HK-2 (cell line): Measurements from ENCODE around the gene SMURF2.
A peak's percentile ranks its signal among the peaks of the same experiment; 100 is the strongest.

Source experiments
- DNase-seq: peaks from one replicate; pipeline ENCODE4 v3.0.0-alpha.2; 2018; ENCODE audit not compliant: unreplicated experiment

Gene SMURF2

DNA sequence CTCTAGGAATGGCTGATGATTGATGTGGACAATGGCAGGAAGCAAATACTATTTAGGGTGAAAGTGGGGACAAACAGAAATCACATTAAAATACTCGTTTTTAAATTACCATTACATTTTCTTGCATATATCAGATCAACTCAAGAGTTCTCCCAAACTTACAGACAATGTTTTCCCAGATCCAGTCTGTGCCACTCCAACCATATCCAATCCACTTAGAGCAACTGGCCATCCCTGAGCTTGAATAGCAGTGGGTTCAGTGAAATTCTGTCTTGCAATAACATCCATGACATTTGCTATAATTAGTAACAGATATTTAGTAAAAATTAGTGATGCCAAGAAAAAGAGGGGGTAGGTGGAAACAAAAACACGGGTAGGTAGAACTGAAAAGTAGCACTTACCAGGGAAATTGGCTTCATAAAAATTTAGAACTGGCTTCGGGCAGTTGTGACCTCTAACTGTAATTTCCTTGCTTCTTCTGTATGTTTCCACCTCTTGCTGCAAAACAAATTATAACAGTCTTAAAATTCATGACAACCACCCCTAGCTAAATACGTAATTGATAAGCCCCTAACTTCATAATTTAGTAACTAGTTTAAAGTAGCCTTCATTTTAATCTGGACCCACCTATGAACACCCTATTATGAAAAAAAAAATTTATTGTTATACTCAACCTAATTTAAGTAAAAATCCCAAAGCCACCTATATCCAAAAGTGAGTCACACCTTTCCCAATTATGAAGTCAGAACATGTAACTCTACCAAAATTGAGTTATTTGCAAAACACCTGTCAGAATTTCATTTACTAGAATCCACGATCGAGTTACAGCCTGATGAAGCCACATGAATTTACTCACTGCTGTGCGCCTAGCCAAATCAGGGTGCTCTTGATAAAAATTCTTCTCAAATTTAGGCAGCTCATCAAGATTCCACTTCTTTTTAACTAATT, 158.0 kb downstream of the SMURF2 start:
- no peak for DNase-seq

DNA sequence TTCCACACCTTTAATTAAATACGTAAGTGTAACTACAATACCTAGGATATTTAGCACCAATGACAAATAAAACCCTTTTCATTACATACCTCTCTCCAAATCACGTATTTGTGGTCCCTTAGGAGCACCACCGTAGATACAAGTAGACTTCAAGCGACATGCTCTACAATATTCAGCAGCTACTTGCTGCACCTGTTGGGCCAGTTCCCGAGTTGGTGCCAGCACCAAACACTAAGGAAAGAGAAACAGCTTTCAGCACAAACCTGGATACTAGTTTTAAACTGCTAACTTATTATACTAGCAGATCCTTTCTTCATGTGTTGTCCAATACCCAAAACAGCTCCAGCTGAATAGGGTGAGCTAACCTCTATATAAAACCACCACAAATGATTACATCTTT, 158.8 kb downstream of the SMURF2 start:
- DNase-seq, result no peak

DNA sequence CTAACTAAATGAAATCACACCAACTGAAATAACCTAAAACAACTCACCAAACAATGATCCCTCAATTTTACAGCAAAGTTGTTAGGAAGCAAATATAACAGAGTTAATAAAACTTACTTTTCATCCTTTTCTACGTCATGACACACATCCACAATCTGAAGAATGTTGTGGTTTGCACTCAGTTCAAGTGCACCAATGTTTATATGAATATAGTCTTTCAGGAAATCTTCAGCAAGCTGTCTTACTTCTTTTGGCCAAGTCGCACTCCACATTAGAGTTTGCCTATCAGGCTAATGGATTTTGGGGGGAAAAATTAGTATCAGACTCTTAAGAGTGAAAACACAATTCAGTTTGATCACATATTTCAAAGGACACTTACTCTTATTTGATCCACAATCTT, 159.3 kb downstream of the SMURF2 start:
- DNase-seq, result no peak

DNA sequence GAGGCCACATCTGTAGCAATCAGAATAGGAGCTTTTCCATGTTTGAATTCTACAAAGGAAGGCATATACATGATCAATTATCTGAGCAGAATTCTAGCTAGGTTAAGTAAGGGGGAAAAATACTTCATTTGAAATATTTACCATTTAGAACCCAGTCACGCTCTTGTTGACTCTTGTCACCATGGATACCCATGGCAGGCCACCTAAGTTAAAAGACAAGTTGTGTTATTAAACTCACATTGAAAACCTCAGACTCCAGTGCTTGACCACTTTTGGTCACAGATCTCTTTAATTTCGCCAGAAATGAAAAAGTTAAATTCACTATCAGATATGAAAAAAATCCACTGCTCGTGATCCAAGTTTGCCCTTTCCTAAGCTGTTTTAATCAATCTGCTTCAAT, 160.1 kb downstream of the SMURF2 start:
- DNase-seq, result no peak

DNA sequence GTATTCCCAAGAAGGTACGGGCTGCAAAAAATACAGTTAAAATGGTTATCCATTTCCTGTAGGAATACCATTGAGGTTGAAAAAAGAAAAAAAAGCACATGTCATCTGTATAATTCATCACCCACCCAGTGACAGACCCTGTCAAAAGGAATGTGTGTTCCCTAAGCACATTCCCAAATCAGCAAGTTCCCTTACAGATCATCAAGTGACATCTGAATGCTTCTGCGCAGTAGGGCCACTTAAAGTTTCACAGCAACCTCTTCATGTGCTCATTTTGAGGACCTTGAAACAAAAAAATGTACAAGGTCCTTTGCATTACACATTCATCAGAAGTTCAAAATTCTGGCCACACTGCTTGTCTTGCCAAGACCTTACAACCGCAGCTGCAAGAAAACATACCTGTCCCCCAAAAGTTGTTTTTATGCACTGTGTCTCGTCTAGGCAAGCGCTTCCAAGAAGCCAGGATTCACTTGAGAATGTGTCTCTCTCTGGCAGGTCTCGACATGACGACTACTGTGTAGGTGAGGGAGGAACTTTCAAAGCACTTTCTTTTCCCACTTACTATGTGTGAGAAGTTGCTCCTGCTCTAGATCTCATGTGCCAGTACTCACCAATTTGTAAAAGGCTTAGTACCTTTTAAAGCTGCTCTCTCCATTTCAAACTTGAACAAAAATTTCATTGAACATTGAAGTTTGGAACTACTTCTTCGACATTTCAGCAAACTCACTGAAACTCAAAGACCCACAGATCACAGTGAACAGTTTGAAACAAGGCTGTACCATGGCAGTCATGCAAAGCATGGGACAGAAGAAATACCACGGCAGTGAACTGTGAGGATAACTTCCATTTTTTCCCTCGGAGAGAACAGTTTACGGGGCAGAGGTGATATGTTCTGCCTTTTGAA, 161.0 kb downstream of the SMURF2 start:
- no peak for DNase-seq

DNA sequence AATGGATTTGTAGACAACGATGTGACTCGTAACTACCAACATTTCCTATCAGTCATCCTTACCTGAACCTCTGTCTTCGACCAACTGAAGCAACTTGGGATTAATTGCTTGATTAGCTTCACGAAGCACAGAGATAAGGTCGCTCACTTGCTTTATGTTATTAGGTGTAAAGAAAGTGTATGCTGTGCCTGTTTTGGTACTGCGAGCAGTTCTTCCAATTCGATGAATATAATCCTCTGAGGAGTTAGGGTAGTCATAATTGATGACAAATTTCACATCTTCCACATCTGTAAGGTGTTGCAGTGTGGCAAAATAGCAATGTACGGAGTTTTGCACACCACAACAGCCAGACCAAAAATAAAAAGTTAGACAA, 161.6 kb downstream of the SMURF2 start:
- no peak for DNase-seq

DNA sequence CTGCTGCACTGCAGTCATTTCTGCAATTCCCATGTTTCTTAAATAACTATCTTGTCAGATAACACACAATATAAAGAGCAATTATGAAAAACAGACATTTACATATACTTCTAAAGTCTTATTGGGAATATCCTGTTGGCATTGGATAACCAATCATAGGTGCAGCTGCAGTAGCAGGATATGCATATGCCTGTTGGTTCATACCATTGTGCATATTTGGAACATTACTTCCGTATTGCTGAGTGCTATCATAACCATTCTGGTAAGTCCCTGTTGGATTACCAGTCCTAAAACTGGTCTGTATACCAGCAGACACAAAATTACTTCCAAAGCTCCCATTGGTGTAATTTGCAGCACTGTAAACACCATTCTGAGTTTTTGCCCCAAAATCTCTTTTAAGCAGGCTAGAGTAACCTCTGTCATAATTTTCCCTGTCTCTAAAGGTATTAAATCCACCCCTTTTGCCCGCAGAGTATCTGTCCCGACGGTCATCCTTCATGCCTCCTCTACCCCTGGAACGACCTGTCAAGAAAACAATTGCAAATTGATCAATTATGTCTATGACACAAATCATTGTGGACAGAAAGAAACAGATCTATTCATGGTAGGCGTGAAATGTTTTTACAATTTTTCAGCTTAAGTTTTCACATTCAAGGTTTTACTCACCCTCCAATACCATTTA, 162.2 kb downstream of the SMURF2 start:
- no peak for DNase-seq

DNA sequence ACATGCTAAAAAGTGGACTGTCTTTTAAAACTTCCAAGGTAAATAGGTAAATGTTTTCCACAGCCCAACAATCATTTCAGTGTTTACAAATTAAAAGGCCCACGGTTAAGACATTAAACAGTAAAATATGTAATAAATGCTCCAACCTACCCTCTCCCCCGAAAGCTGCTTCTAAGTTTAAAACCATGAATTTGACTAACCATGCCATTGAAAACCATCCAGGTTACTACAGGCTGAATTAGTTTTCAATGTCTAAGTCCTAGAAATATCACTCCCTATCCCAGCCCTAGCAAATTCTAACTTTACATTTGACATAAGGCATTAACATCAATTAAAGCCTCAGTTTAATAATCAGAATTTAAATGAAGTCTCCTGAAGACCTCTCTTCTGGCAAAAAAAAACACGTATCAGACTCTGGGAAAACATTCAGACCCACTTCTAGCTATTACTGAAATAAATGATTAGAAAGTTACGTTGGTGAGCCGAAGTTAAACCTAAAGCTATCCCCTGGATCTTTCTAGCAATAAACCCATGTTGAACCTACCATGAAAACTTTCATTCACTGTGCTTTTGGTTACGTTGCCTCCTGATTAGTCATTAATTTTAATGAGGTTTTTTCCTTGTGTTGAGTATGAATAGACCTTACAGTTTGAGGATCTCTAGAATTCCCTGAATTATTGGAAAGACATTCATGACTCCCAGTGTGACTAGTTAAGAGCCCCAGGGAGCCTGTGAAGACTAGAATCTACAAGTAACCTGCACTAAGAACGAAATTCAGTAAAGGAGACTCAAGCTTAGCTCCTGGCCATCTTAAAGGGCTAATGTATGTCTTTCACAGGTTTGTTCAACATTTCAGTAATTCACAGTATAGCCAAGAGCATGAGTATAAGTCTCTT, 163.6 kb downstream of the SMURF2 start:
- no peak for DNase-seq

DNA sequence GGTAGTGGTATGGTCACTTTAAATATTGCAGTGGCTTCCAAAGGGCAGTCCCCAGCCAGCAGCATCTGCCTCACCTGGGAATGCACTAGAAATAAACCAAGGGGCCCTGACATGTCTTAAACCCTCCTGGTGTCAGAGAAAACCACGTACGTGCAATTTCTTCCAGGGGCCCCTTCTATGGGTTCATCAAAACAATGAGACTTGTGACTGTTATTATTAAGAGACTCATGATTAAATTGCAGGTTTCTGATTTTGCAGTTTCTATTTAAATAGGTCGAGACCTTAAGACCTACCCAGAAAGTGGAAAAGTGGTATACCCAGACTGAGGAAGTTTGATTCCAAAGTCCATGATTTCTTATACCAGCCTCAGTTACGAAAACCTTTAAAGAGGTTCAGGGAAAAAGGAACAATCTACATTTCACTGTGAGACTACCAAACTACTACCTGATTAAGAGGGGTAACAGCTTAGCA, 164.5 kb downstream of the SMURF2 start:
- DNase-seq, result no peak

DNA sequence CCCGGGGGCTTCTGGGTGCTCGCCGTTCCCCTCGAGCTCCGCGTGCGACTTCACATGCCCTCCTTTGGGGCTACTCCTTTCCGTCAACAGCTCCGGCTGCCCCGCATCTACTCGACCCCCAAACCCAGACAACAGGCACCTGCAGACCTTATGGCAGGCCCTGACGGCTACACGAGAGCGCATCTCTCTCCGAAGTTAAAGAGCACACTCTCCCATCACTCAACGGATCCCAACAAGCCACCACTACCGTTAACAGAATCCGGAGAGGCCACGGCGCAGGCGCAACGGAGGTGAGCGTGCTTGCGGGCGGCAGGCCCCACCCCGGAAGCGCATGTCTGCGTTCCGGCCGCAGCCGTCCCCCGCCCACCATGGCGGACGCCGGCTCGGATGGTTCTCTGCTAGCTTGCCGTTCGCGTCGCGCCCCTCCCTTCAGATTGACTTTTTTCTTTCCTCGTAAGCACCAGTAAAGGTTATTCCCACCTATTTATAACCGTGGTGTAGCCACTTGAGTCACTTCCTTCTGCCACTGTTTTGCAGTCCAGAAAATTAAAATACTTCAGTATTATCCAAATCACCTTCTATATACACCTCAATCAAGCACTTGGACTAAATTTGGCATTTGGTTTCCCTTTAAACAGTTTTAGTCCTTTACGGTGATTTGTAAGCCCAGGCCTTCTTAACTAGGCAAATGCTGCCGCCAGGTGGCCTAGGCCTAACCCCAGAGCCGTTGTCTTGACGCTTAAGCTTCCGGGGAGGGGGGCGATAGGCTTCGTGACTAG, 165.1 kb downstream of the SMURF2 start, which contains the start of gene POLG2:
Gene POLG2 (minus strand): TSS at position 269 of the 779 bp plus-strand sequence. CDS start 86 bp downstream, at position 183.
- peak; percentile 95 for DNase-seq

DNA sequence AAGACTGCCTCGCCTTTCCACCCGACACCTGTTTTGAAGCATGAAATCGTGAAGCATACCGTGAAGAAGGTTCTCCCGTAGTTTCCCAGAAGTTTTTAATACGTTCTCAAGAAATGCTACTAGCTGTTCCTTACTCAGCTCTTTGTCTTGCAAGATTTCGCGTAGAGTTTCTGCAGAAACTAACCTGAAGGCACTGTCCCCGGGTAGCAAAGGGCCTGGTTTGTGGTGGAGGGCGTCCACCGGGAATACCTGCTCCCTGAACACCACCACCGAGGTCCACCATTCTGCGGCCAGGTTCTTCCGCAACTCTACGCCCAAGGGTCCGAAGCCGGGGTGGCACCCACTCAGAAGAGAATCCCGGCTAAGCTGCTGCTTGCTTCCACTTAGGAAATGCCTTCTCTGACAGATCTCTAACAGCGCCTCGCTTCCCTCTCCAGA, 165.7 kb downstream of the SMURF2 start:
- DNase-seq, result no peak
